Measurements from ENCODE around the gene RALGPS2. TPM values are rescaled to one million over a fixed set of nuclear protein-coding genes. Genes with fewer than 3 reads are reported as not detected.
A peak's percentile ranks its signal among the peaks of the same experiment; 100 is the strongest.

The RALGPS2 gene
- total and polyA plus RNA-seq, 8 donors, result 3.1 to 72.3 (median 8.3) TPM

DNA sequence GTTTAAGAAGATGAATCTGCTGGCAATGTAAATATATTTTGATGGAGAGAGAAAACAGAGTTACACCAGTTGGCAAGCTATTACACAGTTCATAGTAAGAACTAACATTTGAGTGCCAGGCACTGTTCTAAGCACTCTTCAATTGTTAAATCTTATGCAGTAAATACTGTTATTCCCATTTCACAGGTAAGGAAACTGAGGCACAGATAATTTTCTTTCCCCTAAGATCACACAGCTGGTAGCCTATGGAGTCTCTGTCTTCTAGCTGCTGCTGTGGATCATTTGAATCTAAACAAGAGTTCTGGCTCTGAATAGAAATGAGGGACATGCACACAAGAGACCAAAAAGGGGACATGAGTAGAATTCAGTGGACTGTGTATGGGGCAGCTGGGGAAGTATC, 137.8 kb downstream of the RALGPS2 start:
- H3K27me3 ChIP-seq, result no peaks in the 10 kb centered on the region
- no peak for DNase-seq
- intact Hi-C loops (cut with DNase I; ENCODE audit: low total_unique reads), result no loop called here
- no peak overlapping the region for H3K4me3 ChIP-seq
- no peak overlapping the region for H3K27ac ChIP-seq
- peaks cover 0 to 9% (median 0%) of the 10 kb centered on the region in 4 donors for H3K36me3 ChIP-seq
- H3K4me1 ChIP-seq, result peaks cover 0 to 18% (median 5%) of the 10 kb centered on the region in 4 donors
- no peaks in the 10 kb centered on the region for H3K9me3 ChIP-seq
- TF ChIP-seq EP300 (IDR thresholded peaks at IDR 0.05) (no peak), POLR2AphosphoS5 (IDR thresholded peaks at IDR 0.05) (no peak), POLR2A (IDR thresholded peaks at IDR 0.05) (no peak)
- TF ChIP-seq, protein P1, sequence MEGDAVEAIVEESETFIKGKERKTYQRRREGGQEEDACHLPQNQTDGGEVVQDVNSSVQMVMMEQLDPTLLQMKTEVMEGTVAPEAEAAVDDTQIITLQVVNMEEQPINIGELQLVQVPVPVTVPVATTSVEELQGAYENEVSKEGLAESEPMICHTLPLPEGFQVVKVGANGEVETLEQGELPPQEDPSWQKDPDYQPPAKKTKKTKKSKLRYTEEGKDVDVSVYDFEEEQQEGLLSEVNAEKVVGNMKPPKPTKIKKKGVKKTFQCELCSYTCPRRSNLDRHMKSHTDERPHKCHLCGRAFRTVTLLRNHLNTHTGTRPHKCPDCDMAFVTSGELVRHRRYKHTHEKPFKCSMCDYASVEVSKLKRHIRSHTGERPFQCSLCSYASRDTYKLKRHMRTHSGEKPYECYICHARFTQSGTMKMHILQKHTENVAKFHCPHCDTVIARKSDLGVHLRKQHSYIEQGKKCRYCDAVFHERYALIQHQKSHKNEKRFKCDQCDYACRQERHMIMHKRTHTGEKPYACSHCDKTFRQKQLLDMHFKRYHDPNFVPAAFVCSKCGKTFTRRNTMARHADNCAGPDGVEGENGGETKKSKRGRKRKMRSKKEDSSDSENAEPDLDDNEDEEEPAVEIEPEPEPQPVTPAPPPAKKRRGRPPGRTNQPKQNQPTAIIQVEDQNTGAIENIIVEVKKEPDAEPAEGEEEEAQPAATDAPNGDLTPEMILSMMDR (IDR thresholded peaks at IDR 0.05), result no peak

DNA sequence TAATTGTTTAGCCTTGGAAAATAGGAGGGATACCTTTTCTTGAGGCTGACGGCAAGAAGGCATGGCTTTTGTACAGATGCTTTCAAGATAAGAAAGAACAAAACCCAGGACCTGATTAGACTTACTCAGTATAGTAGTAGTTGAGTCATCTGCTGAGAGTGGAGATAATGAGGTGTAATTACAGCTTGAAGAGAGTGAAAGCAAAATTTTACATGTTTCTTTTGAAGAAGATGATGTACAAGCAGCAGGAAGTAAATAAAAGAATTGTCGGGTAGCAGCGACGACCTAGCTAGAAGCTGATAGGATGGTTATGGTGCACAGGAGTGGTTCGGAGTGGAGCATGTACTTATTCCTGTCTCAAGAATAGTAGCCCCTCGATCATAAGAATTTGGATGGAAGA, 139.3 kb downstream of the RALGPS2 start:
- Histone ChIP-seq H3K4me1 (peaks cover 0 to 18% (median 5%) of the 10 kb centered on the region in 4 donors), H3K4me3 (no peak overlapping the region), H3K27me3 (no peaks in the 10 kb centered on the region), H3K27ac (no peak overlapping the region), H3K9me3 (no peaks in the 10 kb centered on the region), H3K36me3 (peaks cover 0 to 9% (median 0%) of the 10 kb centered on the region in 4 donors)
- DNase-seq, result no peak
- 67 to 90% (median 76%) methylated on average over 6 of the region's 6 CpGs for WGBS, 5 donors
- intact Hi-C loops (cut with DNase I; ENCODE audit: low total_unique reads), result no loop called here
- TF ChIP-seq EP300 (IDR thresholded peaks at IDR 0.05) (no peak), POLR2A (IDR thresholded peaks at IDR 0.05) (no peak)

DNA sequence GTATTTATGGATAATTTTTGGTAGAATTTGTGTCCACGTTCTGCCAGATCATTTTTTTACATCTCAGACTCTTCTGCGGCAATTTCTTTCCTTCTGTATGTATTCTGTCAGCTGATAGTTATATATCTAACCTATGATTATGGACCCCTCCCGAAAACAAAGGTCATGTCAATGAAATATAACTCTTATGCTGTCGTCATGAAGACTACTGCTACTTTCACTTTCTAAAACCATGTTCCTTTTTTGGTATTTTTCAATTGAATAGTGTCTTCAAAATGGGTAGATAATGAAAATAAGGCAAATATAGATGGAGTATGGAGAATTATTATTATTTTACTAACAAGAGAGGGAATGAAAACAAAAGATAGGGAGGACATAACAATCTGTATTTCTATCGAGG, 142.6 kb downstream of the RALGPS2 start:
- no peak for TF ChIP-seq POLR2AphosphoS5 (IDR thresholded peaks at IDR 0.05)
- TF ChIP-seq EP300 (IDR thresholded peaks at IDR 0.05), result no peak
- TF ChIP-seq, protein P1 (IDR thresholded peaks at IDR 0.05), result no peak
- peaks cover 0 to 9% (median 0%) of the 10 kb centered on the region in 4 donors for H3K36me3 ChIP-seq
- H3K9me3 ChIP-seq, result no peaks in the 10 kb centered on the region
- peak overlapping the region; percentile 19 to 35 (median 30) for H3K4me3 ChIP-seq
- peak in 1 of 2 donors; percentile 46 for DNase-seq
- 38 to 57% (median 42%) methylated on average over 5 of the region's 5 CpGs for WGBS, 5 donors
- peaks cover 9 to 37% (median 21%) of the 10 kb centered on the region in 4 donors for H3K4me1 ChIP-seq
- no peaks in the 10 kb centered on the region for H3K27me3 ChIP-seq
- intact Hi-C loops (cut with DNase I; ENCODE audit: low total_unique reads), result no loop called here
- peak overlapping the region in 4 of 5 donors; percentile 11 to 60 (median 55) for H3K27ac ChIP-seq

DNA sequence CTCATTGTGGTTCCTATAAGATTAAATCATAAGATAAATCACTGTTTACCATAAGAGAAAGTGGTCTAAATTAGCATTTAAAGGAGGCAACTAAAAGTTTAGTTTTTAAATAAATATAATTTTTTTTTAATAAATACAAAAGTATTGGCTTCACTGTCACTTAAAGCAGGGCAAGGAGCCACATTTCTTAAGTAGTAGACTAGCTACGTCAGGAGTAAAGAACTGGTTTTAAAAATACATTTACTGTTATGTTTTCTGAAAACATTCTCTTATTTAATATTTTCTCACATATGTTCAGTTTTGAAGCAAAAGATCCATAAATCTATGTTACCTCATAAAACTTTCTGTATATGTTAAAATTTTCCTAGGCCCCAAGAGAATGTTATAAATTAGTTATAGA, 143.7 kb downstream of the RALGPS2 start:
- peaks cover 0 to 9% (median 0%) of the 10 kb centered on the region in 4 donors for H3K36me3 ChIP-seq
- no peaks in the 10 kb centered on the region for H3K27me3 ChIP-seq
- H3K4me1 ChIP-seq, result peaks cover 9 to 33% (median 21%) of the 10 kb centered on the region in 4 donors
- intact Hi-C loops (cut with DNase I; ENCODE audit: low total_unique reads), result no loop called here
- DNase-seq, result no peak
- TF ChIP-seq POLR2AphosphoS5 (IDR thresholded peaks at IDR 0.05) (no peak), EP300 (IDR thresholded peaks at IDR 0.05) (no peak)
- TF ChIP-seq, protein P1 (IDR thresholded peaks at IDR 0.05), result no peak
- 71 to 90% (median 81%) methylated on average over 1 of the region's 1 CpG for WGBS, 5 donors
- H3K9me3 ChIP-seq, result no peaks in the 10 kb centered on the region
- H3K4me3 ChIP-seq, result peak overlapping the region; percentile 3 to 35 (median 26)
- peak overlapping the region in 4 of 5 donors; percentile 11 to 60 (median 55) for H3K27ac ChIP-seq

DNA sequence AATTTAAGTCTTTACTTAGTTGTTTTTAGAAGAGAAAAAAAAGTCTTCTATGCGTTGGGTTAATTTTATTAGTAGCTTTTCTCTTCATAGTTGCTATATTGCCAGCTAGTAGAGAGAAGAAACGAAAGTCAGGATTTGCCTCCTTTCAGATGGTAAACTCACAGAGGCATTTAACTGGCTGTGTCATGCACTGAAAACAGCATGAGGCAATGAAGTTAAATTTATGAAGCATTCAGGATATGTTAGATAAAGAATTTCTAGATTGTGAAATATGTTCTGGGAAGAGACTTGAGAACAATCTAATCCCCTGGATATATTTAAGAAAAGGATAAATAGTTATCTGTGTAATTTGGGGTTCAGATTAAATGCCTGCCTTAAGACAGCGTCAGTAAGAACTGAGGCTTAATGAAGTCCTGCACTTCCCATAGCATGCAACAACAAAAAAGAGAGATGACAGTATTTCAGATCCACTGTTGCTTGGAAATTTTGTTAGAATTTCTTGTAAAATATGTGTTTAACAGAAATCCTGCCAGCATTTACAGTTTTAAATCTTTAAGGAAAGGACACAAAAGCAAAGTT, 144.2 kb downstream of the RALGPS2 start:
- H3K27ac ChIP-seq, result peak overlapping the region in 4 of 5 donors; percentile 11 to 60 (median 55)
- no peaks in the 10 kb centered on the region for H3K9me3 ChIP-seq
- TF ChIP-seq, protein P1 (IDR thresholded peaks at IDR 0.05), result no peak
- TF ChIP-seq POLR2AphosphoS5 (IDR thresholded peaks at IDR 0.05), result peak in 1 of 3 donors; percentile 48
- intact Hi-C loops (cut with DNase I; ENCODE audit: low total_unique reads), result no loop called here
- WGBS, 5 donors, result 64 to 82% (median 70%) methylated on average over 3 of the region's 3 CpGs
- peak in 1 of 2 donors; percentile 30 for DNase-seq
- no peaks in the 10 kb centered on the region for H3K27me3 ChIP-seq
- peak overlapping the region; percentile 3 to 35 (median 26) for H3K4me3 ChIP-seq
- peaks cover 9 to 32% (median 20%) of the 10 kb centered on the region in 4 donors for H3K4me1 ChIP-seq
- peaks cover 0 to 9% (median 0%) of the 10 kb centered on the region in 4 donors for H3K36me3 ChIP-seq
